G401 (cell line): ENCODE results near the gene PLEKHO1. TPM values are rescaled to one million over a fixed set of nuclear protein-coding genes. Genes with fewer than 3 reads are reported as not detected.

ENCODE experiments used
- DNase-seq: peaks from one replicate; pipeline ENCODE4 v3.0.0-alpha.2; 2015; ENCODE audit warnings: low spot score
- in situ Hi-C: cut with HindIII; loops from 2 replicates; pipeline ENCODE4 v1.10.0; 2016; ENCODE audit warnings: low sequenced_read_pairs, mixed read lengths
- total RNA-seq: library from RNA; depleted of rRNA; stranded (reverse); fragments of >200 nt; shearing (Covaris generic); gene quantifications from 2 replicates; pipeline ENCODE4 v1.2.3, GENCODE V29; 2014

Gene PLEKHO1
- total RNA-seq, 1 experiment from 2014 or later = 42.9 TPM

DNA sequence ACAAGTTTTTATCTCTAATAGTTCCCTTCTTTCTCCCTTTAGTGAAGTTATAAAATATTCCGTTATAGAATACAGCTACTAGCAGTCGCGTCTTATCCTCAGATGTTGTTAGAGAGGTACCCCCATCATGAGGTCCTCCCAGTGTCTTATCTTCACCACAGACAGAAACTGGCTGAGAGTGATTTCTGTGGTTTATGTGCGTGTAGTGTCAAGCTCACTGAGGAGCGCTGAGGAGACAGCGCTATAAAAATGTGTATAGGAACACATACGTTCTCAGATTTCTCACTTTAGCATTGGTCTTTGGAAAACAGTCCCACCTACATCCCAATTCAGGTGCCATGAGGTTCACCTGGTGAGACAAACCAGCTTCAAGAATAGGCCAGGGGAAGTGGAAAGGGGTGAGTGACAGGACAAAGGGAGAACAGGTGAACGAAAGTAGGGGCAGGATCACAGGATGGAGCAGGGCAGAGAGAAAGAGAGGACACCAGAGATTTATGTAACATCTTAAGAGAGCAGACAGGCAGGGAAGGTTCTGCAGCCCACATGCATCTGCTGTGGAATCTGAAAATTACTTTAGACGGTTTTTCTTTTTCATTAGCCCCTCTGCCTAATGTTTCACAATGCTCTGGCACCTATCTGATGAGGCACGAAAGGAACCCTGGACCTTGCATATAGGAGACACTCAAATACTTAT is 2.7 kb upstream of the PLEKHO1 start:
- in situ Hi-C loops = no loop called here
- peak; percentile 34 for DNase-seq

DNA sequence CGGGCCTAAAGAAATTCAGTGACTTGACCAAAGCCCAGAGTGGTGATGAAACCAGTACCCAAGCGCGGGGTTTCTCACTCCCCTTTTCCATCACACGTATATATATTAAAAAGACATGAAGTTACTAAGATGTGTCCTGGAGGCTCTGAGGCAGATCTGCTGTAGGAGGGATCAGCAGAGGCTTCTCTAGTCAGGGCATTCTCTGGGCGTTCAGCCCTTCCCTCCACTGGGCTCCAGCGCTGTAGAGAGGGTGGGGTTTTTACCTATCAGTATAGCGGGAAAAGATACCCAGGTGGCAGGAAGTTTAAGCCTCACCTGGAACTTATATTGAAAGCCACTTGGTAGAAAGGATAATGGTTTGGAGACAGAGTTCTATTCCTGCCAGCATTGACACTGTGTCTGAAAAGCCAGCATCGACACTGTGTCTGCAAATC is 862 bp upstream of the PLEKHO1 start:
- peak; percentile 75 for DNase-seq
- in situ Hi-C loops = no loop called here

DNA sequence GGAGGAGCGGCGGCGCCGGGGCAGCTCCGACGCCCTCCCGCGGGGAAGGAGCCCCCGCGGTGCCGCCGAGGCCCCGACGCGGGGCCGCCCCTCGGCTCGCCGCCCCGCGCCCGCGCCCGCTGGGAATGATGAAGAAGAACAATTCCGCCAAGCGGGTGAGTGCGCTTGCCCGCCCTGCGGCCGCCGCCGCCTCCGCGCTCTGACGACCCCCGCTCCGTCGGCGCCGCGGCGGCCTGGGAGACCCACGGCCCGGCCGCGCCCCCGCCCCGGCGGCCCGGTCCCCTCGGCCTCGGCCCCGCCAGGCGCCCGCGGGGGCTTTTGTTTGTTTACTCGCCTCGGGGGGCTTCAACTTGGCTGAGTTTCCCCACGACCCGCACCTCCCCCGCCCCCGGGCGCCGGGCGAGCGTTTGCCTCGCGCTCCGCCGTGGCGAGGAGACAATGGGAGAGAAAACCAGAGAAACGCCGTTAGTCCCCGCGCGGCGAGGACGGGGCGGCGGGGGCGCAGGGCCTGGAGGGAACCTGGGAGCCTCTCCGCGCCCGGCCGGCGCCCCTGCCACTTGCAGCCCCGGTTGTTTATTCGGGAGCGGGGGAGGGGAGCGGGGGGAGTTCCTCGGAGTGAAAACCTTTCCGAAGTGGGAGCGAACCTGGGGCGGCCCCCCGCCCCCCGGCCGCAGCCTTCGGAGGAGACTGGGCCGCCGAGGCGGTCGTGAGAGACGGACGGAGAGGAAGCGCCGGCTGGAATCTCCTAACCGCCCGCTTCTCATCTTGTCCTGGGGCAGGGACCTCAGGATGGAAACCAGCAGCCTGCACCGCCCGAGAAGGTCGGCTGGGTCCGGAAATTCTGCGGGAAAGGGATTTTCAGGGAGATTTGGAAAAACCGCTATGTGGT is 661 bp downstream of the PLEKHO1 start:
- in situ Hi-C loops = no loop called here
- peak; percentile 49 for DNase-seq

DNA sequence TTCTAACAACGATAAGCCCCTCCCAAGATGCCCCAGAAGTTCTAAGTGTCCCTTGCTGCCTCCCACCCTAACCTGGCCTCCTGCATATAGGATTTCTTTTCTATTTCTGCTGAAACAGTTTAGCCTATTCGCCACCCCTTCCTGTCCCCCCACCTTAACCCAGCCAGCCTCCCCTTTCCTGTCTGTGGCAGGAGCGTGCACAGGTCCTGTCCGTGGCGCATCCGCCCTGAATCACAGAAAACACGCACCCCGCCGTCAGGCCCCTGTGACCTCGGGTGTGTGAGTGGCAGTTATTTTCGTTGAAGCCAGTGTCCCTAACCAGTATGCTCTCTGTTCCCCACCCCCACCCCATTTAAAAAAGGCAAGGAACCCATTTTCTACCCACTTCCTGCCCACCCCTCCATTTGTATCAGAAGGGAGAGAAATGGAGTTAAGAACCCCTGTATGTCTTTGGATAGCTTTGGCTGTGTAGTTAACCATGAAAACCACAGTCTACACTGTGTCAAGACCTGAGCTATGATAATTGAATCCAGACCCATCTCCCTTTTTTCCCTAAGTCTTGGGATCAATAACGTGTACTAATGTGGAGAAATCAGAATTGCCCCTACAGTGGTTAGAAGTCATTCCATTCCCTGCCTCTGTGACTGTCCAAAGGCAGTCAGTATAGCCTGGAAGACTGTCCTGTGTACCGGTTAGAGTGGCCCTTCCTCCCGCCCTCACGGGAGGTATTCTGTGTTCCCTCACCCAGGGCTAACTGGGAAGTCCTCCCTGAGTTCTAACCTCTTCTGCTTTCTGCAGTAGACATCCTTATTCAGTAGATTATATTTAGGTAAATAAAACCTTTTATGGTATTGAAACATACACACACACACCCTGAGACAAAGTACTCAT is 1.8 kb downstream of the PLEKHO1 start:
- in situ Hi-C loops = no loop called here
- DNase-seq = peak; percentile 50

- in situ Hi-C loops = no loop called here
- DNase-seq = peak; percentile 29
These were observed 2.4 kb downstream of the PLEKHO1 start for GRCh38 chr1:150152182-150152536.

DNA sequence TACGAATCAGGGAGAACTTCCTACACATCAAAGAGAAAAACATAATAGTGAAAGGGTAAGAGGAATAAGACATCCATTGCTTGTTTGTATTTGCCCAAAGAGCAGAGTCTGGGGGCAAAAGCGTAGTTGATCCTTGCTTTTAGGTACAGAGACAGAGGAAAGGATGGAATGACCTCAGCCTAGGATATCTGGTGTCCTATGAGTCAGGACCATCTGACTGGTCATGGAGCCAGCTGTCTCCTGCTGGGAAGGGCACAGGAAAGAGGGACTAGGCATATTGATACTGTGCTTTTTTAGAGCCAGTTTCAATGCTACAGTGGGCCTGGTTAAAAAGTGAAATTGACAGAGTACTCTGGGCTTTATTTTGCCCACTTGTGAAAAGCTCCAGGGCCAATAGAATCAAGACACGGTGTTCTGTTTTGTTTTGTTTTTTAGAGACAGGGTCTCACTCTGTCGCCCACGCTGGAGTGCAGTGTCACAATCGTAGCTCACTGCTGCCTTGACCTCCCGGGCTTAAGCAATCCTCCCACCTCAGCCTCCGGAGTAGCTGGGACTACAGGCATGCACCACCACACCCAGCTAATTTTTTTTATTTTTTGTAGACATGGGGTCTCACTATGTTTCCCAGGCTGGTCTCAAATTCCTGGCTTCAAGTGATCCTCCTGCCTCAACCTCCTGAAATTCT is 3.2 kb downstream of the PLEKHO1 start:
- in situ Hi-C loops = no loop called here
- peak; percentile 27 for DNase-seq

GRCh38 chr1:150154143-150154542 is 4.4 kb downstream of the PLEKHO1 start:
- peak; percentile 62 for DNase-seq
- in situ Hi-C loops = no loop called here

DNA sequence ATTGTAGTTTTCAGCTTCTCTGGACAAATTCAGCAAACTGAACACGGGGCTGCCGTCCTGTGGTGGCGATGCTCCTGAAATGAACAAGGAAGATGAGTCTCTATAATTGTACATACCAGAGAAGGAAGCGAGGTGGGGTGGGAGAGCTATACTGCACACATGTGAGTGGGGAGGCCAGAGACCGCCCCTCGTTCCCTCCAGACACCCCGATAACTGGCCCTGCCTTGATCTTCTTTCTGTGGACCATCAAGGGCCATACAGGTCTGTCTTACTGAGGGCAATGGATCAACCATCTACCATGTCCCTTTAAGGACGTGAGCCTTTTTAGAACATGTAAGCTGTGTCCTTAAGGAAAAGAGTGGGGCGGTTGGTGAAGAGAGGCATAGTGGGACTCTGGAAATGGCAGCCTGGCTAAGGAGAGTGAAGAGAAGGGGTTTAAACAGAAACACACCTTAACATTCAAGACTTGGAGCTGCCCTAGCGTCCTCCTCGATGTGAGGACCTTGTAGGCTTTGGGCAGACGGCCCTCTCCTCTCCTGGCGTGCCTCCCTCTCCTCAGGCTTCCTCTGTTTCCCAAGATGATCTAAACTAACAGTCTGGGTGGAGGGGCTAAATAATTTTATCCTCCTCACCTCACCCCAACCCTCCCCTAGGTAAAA is 5.8 kb downstream of the PLEKHO1 start:
- in situ Hi-C loops = no loop called here
- no peak for DNase-seq

GRCh38 chr1:150156868-150157603 is 7.3 kb downstream of the PLEKHO1 start:
- in situ Hi-C loops = no loop called here
- peak; percentile 32 for DNase-seq

DNA sequence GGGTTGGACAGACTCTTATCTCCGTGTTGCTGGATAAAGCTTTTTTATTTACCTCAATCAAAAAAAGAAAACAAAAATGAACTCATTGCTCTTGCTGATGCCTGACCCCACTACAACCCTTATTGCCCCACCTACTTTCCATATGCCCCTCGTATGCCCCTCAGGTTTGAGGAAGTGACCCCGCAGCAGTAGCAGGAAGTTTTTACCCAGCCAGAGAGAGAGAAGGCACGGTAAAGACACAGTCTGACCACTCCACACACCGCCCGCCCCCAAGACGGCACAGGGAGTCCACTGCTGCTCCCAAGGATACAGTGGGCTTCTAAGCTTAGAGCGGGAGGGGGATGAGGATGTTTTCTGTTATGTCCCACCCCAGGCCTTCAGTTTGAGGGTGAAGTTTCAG is 9.8 kb downstream of the PLEKHO1 start:
- in situ Hi-C loops = no loop called here

DNA sequence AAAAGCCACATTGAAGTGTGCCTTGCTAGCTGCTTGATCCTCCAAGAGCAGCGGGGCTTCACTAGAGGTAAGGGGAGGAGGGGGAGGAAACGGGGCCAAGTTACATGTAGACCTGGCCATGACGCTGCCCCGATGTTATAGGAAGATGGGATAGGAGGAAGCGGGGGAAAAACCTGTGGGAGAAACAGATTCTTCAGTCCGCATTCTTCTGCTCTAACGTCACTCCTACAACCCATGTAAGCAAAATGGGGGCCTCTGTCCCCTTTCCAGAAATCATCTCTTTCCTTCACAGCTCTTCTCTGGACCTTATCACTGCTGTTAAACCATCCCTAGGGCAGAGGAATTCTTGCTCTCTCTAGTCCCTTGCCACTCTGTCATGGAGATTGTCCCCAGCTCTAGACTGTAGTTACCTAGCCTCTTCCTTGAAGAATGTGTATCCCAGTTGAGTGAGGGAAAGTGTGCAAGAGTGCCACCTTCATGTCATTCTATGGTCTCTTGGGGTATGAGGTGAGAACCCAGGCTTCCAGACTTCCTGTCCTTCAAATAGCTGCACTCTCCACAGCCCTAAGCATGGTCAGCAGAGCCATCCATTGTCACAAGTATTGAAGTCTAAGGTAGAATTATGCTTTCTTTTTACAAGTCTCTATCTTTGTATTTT is 11.4 kb downstream of the PLEKHO1 start:
- in situ Hi-C loops = no loop called here
- peak; percentile 22 for DNase-seq

More for the DNA sequence above, 9.8 kb downstream of the PLEKHO1 start:
- no peak for DNase-seq

DNA sequence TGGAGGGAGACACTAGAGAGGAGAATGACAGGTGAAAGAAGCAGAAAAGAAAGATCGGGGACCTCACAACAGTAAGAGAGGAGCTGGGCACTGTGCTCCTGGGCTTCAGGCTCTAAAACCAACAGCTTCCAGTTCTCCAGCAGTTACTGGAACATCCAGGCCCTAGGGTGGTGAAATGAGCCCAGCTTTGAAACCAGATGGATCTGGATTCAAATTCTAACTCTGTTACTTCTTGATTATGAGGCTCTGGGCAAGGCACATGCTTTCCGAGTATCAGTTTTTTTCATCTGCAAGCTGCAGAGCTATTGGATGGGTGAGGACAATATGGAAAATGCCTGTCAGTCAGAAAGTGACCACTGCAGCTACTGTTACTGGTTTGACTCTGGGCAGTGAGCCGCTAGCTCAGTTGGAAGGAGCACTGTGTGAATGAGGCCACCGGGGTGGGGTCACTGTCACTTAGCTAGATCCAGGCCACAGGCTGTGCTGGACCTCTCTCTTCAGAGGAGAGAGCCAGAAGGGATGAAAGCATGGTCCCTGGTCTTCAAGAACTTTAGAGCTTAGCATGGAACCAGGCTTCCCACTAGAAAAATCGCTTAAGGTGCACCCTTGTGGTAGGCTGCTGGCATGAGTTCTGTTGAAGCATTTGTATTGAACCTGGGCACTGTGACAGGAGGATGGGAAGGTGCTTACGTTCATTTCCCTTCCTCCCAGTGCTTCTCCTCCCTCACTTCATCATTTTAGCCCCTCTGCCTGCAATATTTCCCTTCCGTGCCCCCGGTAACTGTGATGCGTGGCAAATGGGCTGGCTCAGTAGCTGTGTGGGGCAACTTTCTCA is 12.2 kb downstream of the PLEKHO1 start:
- peak; percentile 71 for DNase-seq
- in situ Hi-C loops = no loop called here

DNA sequence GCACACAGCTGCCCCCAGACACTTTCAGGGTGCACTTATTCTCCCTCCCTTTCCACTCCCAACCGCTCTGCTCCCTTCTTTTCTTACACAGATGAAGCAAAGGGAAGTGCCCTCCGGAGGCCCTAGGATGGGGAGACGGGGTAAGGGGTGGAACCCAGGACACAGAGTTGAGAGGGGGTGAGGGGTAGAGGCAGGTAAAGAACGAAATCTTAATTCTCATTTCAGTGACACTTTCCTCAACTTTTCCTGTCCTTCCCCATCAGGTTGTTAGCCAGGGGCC is 12.8 kb downstream of the PLEKHO1 start:
- no peak for DNase-seq
- in situ Hi-C loops = no loop called here

- in situ Hi-C loops = no loop called here
- peak; percentile 98 for DNase-seq
These were observed 13.4 kb downstream of the PLEKHO1 start for GRCh38 chr1:150162862-150163706.

- DNase-seq = peak; percentile 14
- in situ Hi-C loops = no loop called here
These were observed 14.5 kb downstream of the PLEKHO1 start for GRCh38 chr1:150164224-150164623.

- peak; percentile 12 for DNase-seq
- in situ Hi-C loops = no loop called here
These were observed 15.1 kb downstream of the PLEKHO1 start for GRCh38 chr1:150164779-150165178.
